GM19452 (cell line): ENCODE results near the gene GJA5.

ENCODE experiments used
- ATAC-seq: cut with Tn5 transposase; IDR thresholded peaks from one replicate; pipeline ENCODE4 v1.9.1; 2021; ENCODE audit not compliant: unreplicated experiment

Gene GJA5

GRCh38 chr1:147729315-147729714 is 31.1 kb downstream of the GJA5 start:
- ATAC-seq: no peak

GRCh38 chr1:147726168-147726567 is 34.2 kb downstream of the GJA5 start:
- no peak for ATAC-seq

GRCh38 chr1:147725685-147726084 is 34.7 kb downstream of the GJA5 start:
- no peak for ATAC-seq

GRCh38 chr1:147723691-147724323 is 36.6 kb downstream of the GJA5 start:
- ATAC-seq: no peak

GRCh38 chr1:147722124-147722523 is 38.3 kb downstream of the GJA5 start:
- no peak for ATAC-seq

GRCh38 chr1:147721716-147722115 is 38.7 kb downstream of the GJA5 start:
- no peak for ATAC-seq

GRCh38 chr1:147720557-147720956 is 39.8 kb downstream of the GJA5 start:
- ATAC-seq: no peak

GRCh38 chr1:147719711-147720225 is 40.6 kb downstream of the GJA5 start:
- no peak for ATAC-seq

GRCh38 chr1:147719029-147719698 is 41.2 kb downstream of the GJA5 start:
- ATAC-seq: no peak

GRCh38 chr1:147717706-147718097 is 42.7 kb downstream of the GJA5 start:
- no peak for ATAC-seq

- ATAC-seq: no peak
These were observed 43.2 kb downstream of the GJA5 start for GRCh38 chr1:147717051-147717705.

- ATAC-seq: no peak
These were observed 47.8 kb downstream of the GJA5 start for GRCh38 chr1:147712605-147713004.
